Measurements from ENCODE around the gene GABRG3.

DNA sequence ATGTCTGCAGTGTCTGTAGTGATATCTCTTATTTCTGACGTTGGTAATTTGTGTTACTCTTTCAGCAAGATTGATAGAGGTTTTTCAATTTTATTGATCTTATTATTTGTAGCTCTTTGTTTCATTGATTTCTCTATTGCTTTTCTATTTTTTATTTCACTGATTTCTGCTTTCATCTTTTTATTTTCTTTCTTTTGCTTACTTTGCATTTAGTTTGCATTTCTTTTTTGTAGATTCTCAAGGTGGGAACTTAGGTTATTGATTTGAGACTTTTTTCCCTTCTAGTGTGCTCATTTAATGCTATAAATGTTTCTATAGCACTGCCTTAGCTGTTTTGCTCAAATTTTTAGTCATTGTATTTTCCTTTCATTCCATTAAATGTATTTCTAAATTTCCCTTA, 49.5 kb upstream of the GABRG3 start:
- TF ChIP-seq POLR2A (IDR thresholded peaks at IDR 0.05) (no peak), POLR2AphosphoS5 (IDR thresholded peaks at IDR 0.05) (no peak), EP300 (IDR thresholded peaks at IDR 0.05) (no peak)
- TF ChIP-seq, protein P1, sequence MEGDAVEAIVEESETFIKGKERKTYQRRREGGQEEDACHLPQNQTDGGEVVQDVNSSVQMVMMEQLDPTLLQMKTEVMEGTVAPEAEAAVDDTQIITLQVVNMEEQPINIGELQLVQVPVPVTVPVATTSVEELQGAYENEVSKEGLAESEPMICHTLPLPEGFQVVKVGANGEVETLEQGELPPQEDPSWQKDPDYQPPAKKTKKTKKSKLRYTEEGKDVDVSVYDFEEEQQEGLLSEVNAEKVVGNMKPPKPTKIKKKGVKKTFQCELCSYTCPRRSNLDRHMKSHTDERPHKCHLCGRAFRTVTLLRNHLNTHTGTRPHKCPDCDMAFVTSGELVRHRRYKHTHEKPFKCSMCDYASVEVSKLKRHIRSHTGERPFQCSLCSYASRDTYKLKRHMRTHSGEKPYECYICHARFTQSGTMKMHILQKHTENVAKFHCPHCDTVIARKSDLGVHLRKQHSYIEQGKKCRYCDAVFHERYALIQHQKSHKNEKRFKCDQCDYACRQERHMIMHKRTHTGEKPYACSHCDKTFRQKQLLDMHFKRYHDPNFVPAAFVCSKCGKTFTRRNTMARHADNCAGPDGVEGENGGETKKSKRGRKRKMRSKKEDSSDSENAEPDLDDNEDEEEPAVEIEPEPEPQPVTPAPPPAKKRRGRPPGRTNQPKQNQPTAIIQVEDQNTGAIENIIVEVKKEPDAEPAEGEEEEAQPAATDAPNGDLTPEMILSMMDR (IDR thresholded peaks at IDR 0.05): no peak
